AG10803 (cell line): ENCODE measurements around the gene SSUH2.

Experiments
- DNase-seq: peaks from one replicate; pipeline ENCODE4 v3.0.0; 2010; ENCODE audit warnings: low read depth
- H3K4me3 ChIP-seq: 2 replicates; pipeline ENCODE4 v1.5.1; 2011; ENCODE audit warnings: mild to moderate bottlenecking, low read length, control low read depth
- TF ChIP-seq, protein P1 (sequence below): conservative IDR thresholded peaks from 2 replicates; pipeline ENCODE4 v1.5.1; 2011; ENCODE audit warnings: mild to moderate bottlenecking, low read length, control low read depth, inconsistent platforms

Gene SSUH2

DNA sequence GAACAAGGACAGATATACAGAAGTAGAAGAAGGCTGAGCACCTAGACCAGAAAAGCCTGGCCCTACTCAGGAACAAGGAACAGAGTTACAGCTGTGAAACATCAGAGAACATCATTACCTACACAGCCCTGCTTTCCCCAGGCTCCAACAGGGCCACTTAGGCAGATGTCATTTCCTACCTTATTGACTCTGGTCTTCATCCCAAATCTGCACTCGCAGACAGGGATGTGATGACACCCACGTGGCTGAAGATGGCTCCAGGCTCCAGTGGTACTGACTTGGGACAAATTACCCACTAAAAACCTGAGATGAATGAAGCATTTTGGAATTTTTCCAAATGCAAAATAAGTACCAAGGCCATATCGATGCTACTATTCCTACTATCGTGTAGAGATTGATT, 18.0 kb upstream of the SSUH2 start:
- TF ChIP-seq, protein P1, sequence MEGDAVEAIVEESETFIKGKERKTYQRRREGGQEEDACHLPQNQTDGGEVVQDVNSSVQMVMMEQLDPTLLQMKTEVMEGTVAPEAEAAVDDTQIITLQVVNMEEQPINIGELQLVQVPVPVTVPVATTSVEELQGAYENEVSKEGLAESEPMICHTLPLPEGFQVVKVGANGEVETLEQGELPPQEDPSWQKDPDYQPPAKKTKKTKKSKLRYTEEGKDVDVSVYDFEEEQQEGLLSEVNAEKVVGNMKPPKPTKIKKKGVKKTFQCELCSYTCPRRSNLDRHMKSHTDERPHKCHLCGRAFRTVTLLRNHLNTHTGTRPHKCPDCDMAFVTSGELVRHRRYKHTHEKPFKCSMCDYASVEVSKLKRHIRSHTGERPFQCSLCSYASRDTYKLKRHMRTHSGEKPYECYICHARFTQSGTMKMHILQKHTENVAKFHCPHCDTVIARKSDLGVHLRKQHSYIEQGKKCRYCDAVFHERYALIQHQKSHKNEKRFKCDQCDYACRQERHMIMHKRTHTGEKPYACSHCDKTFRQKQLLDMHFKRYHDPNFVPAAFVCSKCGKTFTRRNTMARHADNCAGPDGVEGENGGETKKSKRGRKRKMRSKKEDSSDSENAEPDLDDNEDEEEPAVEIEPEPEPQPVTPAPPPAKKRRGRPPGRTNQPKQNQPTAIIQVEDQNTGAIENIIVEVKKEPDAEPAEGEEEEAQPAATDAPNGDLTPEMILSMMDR: no peak
- no peak overlapping the region for H3K4me3 ChIP-seq
- DNase-seq: no peak

DNA sequence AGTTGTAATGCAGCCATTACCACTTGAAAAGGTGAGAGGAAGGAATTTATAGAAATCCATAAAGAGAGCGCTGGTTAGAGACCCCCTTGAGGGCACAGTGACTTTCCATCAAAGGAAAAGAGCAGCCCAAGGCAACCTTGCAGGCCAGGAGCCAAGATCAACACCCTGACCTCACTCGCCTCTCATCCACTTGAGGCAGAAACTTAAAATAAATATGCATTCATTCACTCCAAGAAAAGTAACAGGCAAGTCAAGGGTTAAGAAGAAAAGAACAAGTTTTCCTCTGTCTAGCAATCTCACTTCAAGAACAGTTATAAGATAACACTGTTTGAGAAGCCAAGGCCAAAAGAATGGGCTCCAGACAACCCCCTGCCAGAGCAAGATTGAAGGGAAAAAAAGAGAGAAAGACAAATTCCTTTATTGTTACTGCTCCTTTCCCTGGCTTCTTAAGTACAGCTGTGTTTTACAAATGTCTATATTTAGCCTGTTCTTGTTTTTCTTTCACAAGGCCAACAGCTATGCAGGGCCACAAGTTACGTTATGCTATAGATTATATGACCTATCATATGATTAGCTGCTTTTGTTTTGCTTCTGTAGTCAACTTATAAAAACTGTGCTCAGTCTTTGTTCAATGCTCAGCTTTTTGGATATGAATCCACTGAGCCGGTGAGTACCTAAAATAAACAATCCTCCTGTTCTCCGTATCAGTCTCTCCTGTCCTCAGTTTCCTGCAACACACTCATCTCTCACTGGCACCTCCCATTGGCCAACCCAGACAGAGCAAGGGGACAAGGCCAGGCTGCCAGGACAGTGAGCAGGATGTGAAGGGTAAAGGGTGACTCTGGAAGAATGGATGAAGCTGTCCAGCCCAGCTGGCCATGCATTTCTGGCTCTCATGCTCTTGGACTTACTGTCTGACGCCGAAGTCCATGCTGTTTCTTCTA, 15.8 kb upstream of the SSUH2 start:
- peak; percentile 24 for DNase-seq
- TF ChIP-seq, protein P1: no peak
- no peak overlapping the region for H3K4me3 ChIP-seq

DNA sequence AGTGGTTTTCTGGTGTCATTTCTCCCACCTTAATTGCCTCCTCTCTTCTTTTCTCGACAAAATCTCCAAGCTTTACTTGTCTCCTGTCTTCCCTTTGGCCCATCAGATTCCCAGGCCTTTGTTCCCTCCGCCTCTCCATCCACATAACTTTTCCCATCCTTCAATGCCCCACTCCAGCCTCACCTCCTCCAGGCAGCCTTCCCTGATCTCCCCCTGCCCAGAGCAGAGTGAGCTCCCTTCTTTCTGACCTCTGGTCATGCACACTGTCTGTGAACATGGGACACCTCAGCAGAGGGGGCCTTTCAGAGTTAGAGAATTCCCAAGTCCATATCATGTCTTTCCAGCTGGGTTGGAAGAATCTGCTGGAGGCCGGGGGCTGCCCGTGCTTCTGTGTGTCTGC, 14.6 kb upstream of the SSUH2 start:
- no peak overlapping the region for H3K4me3 ChIP-seq
- DNase-seq: no peak

DNA sequence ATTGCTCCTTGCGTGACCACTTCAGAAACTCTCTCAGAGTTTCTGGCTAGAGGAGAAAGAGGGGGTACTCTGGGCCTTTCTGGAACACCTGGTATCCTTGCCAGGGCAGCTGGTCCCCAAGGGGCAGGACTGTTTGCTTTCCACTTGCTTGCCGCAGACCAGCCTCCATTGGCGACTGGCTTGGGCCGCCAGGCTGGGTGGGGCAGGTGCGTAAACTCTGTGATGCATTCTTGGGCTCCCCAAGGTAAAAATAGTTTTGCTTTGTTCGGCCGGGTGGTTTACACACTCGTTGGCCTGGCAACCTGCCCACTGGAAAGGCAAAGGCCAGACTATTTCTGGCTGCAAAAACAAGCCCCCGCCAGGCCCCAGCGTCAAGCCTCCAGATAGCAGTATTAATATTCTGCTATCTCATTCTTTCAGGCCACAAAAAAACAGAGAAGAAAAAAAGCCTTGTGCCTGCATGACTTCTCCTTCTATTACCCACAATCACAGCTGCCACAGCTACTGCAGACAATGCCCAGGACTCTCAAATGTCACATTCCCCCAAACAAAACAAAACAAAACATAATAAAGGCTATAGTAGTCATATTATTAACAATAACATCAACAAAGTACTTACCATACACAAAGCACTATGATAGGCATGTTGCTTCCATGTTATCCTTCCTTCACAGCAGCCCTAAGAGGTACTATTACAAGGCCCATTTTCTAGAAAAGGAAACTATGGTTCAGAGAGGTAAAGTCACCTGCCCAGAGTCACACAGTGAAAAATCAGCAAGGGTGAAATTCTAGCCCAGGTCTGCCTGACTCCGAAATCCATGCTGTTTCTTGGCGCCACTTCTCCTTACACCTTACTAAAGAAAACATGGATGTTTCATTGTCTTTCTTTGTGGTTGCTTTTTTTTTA, 14.0 kb upstream of the SSUH2 start:
- no peak overlapping the region for H3K4me3 ChIP-seq
- TF ChIP-seq, protein P1: no peak
- DNase-seq: no peak

More for the DNA sequence above, 14.6 kb upstream of the SSUH2 start:
- TF ChIP-seq, protein P1: no peak

DNA sequence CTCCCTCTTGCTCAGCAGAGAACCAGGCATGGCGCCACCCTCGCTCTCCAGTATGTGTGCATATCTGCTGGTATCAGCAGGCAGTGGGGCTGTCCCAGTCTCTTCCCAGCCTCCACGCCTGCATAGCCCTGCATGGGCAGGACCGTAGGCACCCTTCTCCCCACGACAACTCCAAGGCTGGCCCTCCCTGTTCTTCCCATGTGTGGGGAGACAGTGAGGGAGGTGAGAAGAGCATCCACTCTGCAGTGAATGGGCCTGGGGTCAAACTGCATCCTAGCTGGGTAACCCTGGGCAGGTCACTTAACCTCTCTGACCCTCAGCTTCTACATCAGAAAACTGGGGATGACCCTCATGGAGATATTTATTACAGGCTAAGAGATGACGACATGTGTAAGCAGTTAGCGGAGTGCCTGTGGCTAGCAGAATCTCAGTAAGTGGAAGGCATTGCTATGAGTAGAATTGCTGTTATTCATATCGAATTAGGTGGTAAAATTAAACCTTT, 13.3 kb upstream of the SSUH2 start:
- TF ChIP-seq, protein P1: no peak
- DNase-seq: peak; percentile 17
- H3K4me3 ChIP-seq: no peak overlapping the region

DNA sequence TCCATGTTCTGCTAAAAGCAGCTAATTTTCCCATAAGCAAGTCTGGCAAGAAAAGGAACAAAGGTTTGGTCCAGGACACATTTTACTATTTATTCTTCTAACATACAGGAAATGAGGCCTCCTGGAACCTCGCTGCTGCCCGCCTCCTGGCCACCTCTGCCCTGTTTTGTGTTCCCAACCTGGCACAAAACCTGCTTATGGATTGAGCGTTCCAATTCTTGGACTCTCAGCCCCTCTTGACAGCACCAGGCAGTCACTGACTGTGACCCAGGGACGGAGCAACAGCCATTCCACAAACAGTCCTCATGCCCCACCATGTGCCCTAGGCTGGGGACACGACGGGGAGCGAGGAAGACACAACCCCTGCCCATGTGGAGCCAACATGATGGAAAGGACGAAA, 11.6 kb upstream of the SSUH2 start:
- TF ChIP-seq, protein P1: no peak
- no peak overlapping the region for H3K4me3 ChIP-seq
- DNase-seq: no peak
